Fibroblast of skin of left quadriceps (primary cell): ENCODE measurements around the gene GLDN.
"Not testable (repeated sequence)": the region's sequence is repeated elsewhere in the genome, so short reads cannot be mapped to it uniquely, and the experiment has no call there.

Experiments used
- DNase-seq, 2 experiments: peaks; one replicate each; pipeline ENCODE4 v3.0.0-alpha.2; 2013; ENCODE audit warnings: low read depth in 2 of 2

GLDN gene

GRCh38 chr15:51443282-51443914 is 101.9 kb downstream of the GLDN start:
- no peak for DNase-seq

GRCh38 chr15:51444112-51444511 is 102.7 kb downstream of the GLDN start:
- no peak for DNase-seq

- DNase-seq, result no peak
Observed at GRCh38 chr15:51444807-51445206, 103.4 kb downstream of the GLDN start.

- DNase-seq, result not testable (repeated sequence)
Observed at GRCh38 chr15:51446029-51446744, 104.7 kb downstream of the GLDN start.

- DNase-seq, result no peak
Observed at GRCh38 chr15:51447855-51448621, 106.6 kb downstream of the GLDN start.

- no peak for DNase-seq
Observed at GRCh38 chr15:51448622-51449399, 107.4 kb downstream of the GLDN start.

GRCh38 chr15:51450001-51450400 is 108.5 kb downstream of the GLDN start:
- no peak for DNase-seq
